ENCODE measurements around the gene MX2. TPM values are rescaled to one million over a fixed set of nuclear protein-coding genes. Genes with fewer than 3 reads are reported as not detected.
"Not testable (repeated sequence)": the region's sequence is repeated elsewhere in the genome, so short reads cannot be mapped to it uniquely, and the experiment has no call there.

The MX2 gene
- total RNA-seq, 1 donor from 2014 or later, result 0.41 TPM

- FAIRE-seq, result no peak
- no peak for DNase-seq (ENCODE audit: low spot score in 2 of 2)
These were observed 44.5 kb downstream of the MX2 start for GRCh38 chr21:41406340-41406739.

GRCh38 chr21:41407541-41408460 lies 46.0 kb downstream of the MX2 start:
- DNase-seq (ENCODE audit: low spot score in 2 of 2), result no peak

GRCh38 chr21:41410361-41410760 lies 48.5 kb downstream of the MX2 start:
- no peak for DNase-seq (ENCODE audit: low spot score in 2 of 2)
- no peak for FAIRE-seq

More at GRCh38 chr21:41407541-41408460, 46.0 kb downstream of the MX2 start:
- no peak for FAIRE-seq

- FAIRE-seq (no peak), DNase-seq (ENCODE audit: low spot score in 2 of 2) (no peak)
These were observed 49.1 kb downstream of the MX2 start for GRCh38 chr21:41410767-41411448.

GRCh38 chr21:41411449-41412089 lies 49.7 kb downstream of the MX2 start:
- FAIRE-seq, result no peak
- no peak for DNase-seq (ENCODE audit: low spot score in 2 of 2)

DNA sequence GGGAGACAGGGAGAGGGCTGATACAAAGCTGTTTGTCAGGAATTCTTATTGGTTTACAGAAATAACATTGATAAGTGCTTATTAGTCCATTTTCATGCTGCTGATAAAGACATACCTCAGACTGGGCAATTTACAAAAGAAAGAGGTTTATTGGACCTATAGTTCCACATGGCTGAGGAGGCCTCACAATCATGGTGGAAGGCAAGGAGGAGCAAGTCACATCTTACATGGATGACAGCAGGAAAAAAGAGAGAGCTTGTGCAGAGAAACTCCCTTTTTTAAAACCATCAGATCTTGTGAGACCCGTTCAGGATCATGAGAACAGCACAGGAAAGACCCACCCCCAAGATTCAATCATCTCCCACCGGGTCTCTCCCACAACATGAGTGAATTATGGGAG lies 55.7 kb downstream of the MX2 start:
- DNase-seq (ENCODE audit: low spot score in 2 of 2); FAIRE-seq: not testable (repeated sequence)

GRCh38 chr21:41418393-41418792 lies 56.6 kb downstream of the MX2 start:
- DNase-seq (ENCODE audit: low spot score in 2 of 2) (no peak), FAIRE-seq (no peak)

GRCh38 chr21:41418956-41419680 lies 57.3 kb downstream of the MX2 start:
- no peak for DNase-seq (ENCODE audit: low spot score in 2 of 2)
- no peak for FAIRE-seq

DNA sequence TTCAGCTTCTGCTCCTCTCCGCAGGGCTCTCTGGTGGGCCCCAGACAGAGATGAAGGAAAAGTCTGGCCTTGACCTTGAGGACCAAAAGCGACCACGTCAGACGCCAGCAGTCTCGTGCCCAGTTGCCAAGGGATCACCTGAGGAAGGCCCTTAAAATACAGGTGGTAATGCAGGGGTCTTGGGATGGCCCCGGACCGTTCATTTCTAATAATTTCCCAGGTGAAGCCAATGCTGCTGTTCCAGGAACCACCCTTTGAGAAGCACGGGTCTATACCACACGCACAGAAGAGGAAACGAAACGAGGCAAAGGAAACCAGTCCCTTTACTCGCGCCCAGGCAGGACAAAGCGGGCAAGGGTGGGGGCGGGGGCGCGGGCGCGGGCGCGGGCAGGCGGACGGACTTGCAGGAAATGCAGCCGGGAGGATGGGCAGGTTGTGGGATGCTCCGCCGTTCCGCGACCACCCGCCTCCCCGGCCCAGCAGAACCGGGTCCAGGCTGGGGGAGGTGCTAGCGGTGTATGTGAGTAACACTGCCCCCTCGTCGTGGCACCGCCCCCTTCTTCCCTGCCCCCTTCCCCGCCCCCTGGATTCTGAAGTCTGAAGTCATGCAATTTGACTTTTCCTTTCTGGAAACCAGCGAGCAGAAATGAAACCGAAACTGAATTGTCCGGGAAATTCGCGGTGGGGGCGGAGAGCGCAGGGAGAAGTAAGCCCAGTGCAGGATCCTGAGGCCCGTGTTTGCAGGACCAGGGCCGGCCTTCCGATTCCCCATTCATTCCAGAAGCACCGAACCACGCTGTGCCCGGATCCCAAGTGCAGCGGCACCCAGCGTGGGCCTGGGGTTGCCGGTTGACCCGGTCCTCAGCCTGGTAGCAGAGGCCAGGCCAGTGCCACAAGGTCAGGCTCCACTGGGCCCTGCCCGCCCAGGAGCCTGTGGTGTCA lies 58.4 kb downstream of the MX2 start:
- DNase-seq (ENCODE audit: low spot score in 2 of 2), result peak; percentile 60 to 77
- no peak for FAIRE-seq

DNA sequence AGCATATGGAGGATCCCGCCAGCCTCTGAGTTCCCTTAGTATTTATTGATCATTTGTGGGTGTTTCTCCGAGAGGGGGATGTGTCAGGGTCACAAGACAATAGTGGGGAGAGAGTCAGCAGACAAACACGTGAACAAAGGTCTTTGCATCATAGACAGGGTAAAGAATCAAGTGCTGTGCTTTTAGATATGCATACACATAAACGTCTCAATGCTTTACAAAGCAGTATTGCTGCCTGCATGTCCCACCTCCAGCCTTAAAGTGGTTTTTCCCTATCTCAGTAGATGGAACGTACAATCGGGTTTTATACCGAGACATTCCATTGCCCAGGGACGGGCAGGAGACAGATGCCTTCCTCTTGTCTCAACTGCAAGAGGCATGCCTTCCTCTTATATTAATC lies 59.2 kb downstream of the MX2 start:
- not testable (repeated sequence) for FAIRE-seq; DNase-seq (ENCODE audit: low spot score in 2 of 2)

GRCh38 chr21:41422546-41423304 lies 60.9 kb downstream of the MX2 start:
- DNase-seq (ENCODE audit: low spot score in 2 of 2) (no peak), FAIRE-seq (no peak)

DNA sequence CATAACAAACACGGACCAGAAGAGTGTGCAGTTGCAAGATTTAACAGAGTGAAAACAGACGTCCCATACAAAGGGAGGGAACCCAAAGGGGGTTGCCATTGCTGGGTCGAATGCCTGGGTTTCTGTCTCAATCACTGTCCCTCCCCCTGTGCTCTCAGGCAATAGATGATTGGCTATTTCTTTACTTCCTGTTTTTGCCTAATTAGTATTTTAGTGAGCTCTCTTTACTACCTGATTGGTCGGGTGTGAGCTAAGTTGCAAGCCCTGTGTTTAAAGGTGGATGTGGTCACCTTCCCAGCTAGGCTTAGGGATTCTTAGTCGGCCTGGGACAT lies 61.4 kb downstream of the MX2 start:
- not testable (repeated sequence) for DNase-seq (ENCODE audit: low spot score in 2 of 2); FAIRE-seq

DNA sequence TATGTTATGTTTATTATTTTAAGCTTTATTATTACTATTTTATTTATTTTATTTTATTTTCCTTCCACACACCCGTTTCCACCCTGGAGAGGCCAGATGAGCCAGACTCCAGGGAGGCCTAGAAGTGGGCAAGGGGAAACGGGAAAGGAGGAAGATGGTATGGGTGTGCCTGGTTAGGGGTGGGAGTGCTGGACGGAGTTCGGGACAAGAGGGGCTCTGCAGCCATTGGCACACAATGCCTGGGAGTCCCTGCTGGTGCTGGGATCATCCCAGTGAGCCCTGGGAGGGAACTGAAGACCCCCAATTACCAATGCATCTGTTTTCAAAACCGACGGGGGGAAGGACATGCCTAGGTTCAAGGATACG lies 63.7 kb downstream of the MX2 start:
- no peak for FAIRE-seq
- no peak for DNase-seq (ENCODE audit: low spot score in 2 of 2)

- FAIRE-seq (no peak), DNase-seq (ENCODE audit: low spot score in 2 of 2) (peak; percentile 31 to 61)
These were observed 64.3 kb downstream of the MX2 start, which contains the start of gene MX1 for GRCh38 chr21:41425954-41426675. TSS of gene MX1 (plus strand) at chr21:41426239. CDS start at chr21:41432071, 5,832 bp downstream.

GRCh38 chr21:41426676-41427404 lies 65.0 kb downstream of the MX2 start:
- FAIRE-seq (no peak), DNase-seq (ENCODE audit: low spot score in 2 of 2) (peak in 1 of 2 donors; percentile 33)

DNA sequence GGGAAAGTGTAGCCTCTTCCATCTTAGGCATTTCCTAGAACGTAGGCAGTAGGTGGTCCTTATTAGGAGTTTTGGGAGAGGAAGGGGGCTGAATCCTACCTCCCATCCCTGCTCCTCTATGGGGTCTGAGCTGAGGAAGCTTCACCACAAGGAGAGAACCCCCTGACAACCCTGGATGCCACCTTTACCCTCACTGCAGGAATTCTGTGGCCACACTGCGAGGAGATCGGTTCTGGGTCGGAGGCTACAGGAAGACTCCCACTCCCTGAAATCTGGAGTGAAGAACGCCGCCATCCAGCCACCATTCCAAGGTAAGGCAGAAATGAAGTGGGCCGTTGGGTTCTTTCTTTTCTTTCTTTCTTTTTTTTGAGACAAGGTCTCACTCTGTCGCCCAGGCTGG lies 65.7 kb downstream of the MX2 start:
- FAIRE-seq, result no peak
- DNase-seq (ENCODE audit: low spot score in 2 of 2), result no peak

GRCh38 chr21:41428311-41428710 lies 66.5 kb downstream of the MX2 start:
- FAIRE-seq, result no peak
- no peak for DNase-seq (ENCODE audit: low spot score in 2 of 2)

Measured in frontal cortex (tissue), 4 donors.